ENCODE measurements around the gene LSM2.

DNA sequence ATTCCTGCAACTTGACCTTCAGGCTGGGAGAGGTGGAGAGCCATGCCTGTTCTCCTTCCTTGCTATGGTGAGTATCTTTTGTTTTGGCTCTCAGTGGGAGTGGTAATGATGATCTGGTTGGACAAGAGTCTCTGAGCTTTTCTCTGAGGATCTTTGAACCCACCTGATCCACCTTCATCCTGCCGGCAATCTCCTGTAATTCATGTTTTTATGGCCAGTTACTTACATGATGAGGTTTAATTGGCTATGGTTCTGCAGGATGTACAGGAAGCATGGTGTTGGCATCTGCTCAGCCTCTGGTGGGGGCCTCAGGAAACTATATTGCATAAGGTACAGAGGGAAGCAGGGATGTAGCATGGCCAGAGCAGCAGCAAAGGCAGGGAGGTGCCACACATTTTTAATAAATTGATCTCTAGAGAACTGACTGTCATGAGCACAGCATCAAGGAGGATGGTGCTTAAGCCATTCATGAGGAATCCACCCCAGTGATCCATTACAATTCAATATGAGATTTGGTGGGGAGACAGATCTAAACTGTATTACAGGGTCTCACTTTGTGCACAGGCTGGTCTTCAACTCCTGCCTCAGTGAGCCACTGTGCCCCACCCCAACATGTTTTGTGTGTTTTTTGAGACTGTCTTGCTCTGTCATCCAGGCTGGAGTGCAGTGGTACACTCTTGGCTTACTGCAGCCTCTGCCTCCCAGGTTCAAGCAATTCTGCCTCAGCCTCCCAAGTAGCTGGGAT lies 30.8 kb upstream of the LSM2 start:
- TF ChIP-seq CTCF (conservative IDR thresholded peaks at IDR 0.05; ENCODE audit: low read length) (no peak), EZH2phosphoT487 (IDR thresholded peaks at IDR 0.05; ENCODE audit: borderline replicate concordance) (no peak)

Data from Loucy (cell line).